CD4-positive, CD25-positive, alpha-beta regulatory T cell (primary cell): ENCODE measurements around the gene MYO15B. TPM values are rescaled to one million over a fixed set of nuclear protein-coding genes. Genes with fewer than 3 reads are reported as not detected.
"Not testable (repeated sequence)": the region's sequence is repeated elsewhere in the genome, so short reads cannot be mapped to it uniquely, and the experiment has no call there.

ENCODE experiments used
- ATAC-seq, 2 donors: fragments of 150-1000 bp; cut with Tn5 transposase; one replicate each; pipeline ENCODE4 v1.10.0; 2021; ENCODE audit warnings: low read depth in 2 of 2, moderate number of reproducible peaks in 2 of 2, moderate library complexity in 1 of 2
- DNase-seq, 3 donors: peaks; one replicate each; pipeline versions ENCODE4 v3.0.0 to v3.0.0-alpha.2; 2012 to 2022; ENCODE audit warnings: mixed read lengths in 1 of 3
- H3K27ac ChIP-seq: one replicate; pipeline ENCODE4 v1.7.0; 2013; ENCODE audit warnings: mild to moderate bottlenecking, low read length; ENCODE audit not compliant: insufficient read depth, poor library complexity, severe bottlenecking
- H3K27me3 ChIP-seq: one replicate; pipeline ENCODE4 v1.7.0; 2013; ENCODE audit warnings: low read length; ENCODE audit not compliant: control insufficient read depth, insufficient read depth
- H3K36me3 ChIP-seq: one replicate; pipeline ENCODE4 v1.7.0; 2013; ENCODE audit warnings: mild to moderate bottlenecking, low read length, moderate library complexity; ENCODE audit not compliant: control insufficient read depth, insufficient read depth
- H3K4me1 ChIP-seq: 2 replicates; pipeline ENCODE4 v1.7.0; 2013; ENCODE audit warnings: mild to moderate bottlenecking, low read length; ENCODE audit not compliant: insufficient read depth, control insufficient read depth, poor library complexity, severe bottlenecking
- H3K4me3 ChIP-seq: one replicate; pipeline ENCODE4 v1.7.0; 2013; ENCODE audit warnings: low read depth, mild to moderate bottlenecking, low read length, moderate library complexity
- H3K9me3 ChIP-seq, 2 experiments: 1 replicate in 1 of 2; 2 replicates in 1 of 2; pipeline ENCODE4 v1.7.0; 2013; ENCODE audit warnings: low read length in 2 of 2, mild to moderate bottlenecking in 1 of 2, moderate library complexity in 1 of 2; ENCODE audit not compliant: control insufficient read depth in 2 of 2
- H3K27ac Mint-ChIP-seq, 3 donors: one replicate each; pipeline ENCODE4 v1.8.0; 2020 to 2022; ENCODE audit warnings: mild to moderate bottlenecking in 3 of 3, mixed read lengths in 3 of 3, moderate library complexity in 2 of 3
- H3K27me3 Mint-ChIP-seq: one replicate; pipeline ENCODE4 v1.8.0; 2022; ENCODE audit warnings: mild to moderate bottlenecking, mixed read lengths
- H3K36me3 Mint-ChIP-seq: one replicate; pipeline ENCODE4 v1.8.0; 2020; ENCODE audit warnings: mixed read lengths
- H3K4me1 Mint-ChIP-seq, 4 donors: one replicate each; pipeline ENCODE4 v1.8.0; 2020 to 2022; ENCODE audit warnings: mixed read lengths in 4 of 4, mild to moderate bottlenecking in 1 of 4
- H3K4me3 Mint-ChIP-seq, 4 donors: one replicate each; pipeline ENCODE4 v1.8.0; 2020 to 2022; ENCODE audit warnings: mild to moderate bottlenecking in 4 of 4, mixed read lengths in 4 of 4, moderate library complexity in 3 of 4
- H3K9me3 Mint-ChIP-seq, 7 donors: one replicate each; pipeline ENCODE4 v1.8.0; 2020 to 2022; ENCODE audit warnings: mixed read lengths in 7 of 7, mild to moderate bottlenecking in 3 of 7, moderate library complexity in 2 of 7
- polyA plus RNA-seq, 4 donors: library from polyadenylated mRNA; unstranded; fragments of 300-500 nt; fragmentation: Illumina TruSeq; gene quantifications; one replicate each; pipeline ENCODE4 v1.2.3, GENCODE V29; 2021
- total RNA-seq: library from RNA; stranded (reverse); gene quantifications from one replicate; pipeline ENCODE4 v1.2.3, GENCODE V29; 2022

MYO15B gene
- total and polyA plus RNA-seq, 5 donors from 2014 or later = 0.95 to 117 (median 1.0) TPM

GRCh38 chr17:75638039-75638438 lies 50.4 kb downstream of the MYO15B start:
- ATAC-seq, H3K27ac Mint-ChIP-seq, H3K9me3 ChIP-seq, H3K36me3 ChIP-seq, H3K9me3 Mint-ChIP-seq, H3K27ac ChIP-seq, H3K4me1 ChIP-seq, H3K4me3 Mint-ChIP-seq, H3K4me3 ChIP-seq, H3K4me1 Mint-ChIP-seq, H3K36me3 Mint-ChIP-seq, DNase-seq, H3K27me3 Mint-ChIP-seq, H3K27me3 ChIP-seq: not testable (repeated sequence)

- Mint-ChIP-seq H3K27ac (no peak overlapping the region), H3K4me3 (no peak overlapping the region), H3K27me3 (no peaks in the 10 kb centered on the region), H3K36me3 (peaks cover 4% of the 10 kb centered on the region), H3K9me3 (no peaks in the 10 kb centered on the region), H3K4me1 (peaks cover 0 to 1% (median under 1%) of the 10 kb centered on the region in 4 donors)
- Histone ChIP-seq H3K27ac (no peak overlapping the region), H3K4me1 (no peaks in the 10 kb centered on the region), H3K9me3 (no peaks in the 10 kb centered on the region), H3K36me3 (no peaks in the 10 kb centered on the region), H3K27me3 (no peaks in the 10 kb centered on the region), H3K4me3 (no peak overlapping the region)
- DNase-seq = no peak
- ATAC-seq = no peak
These were observed 51.3 kb downstream of the MYO15B start for GRCh38 chr17:75638893-75639292.

DNA sequence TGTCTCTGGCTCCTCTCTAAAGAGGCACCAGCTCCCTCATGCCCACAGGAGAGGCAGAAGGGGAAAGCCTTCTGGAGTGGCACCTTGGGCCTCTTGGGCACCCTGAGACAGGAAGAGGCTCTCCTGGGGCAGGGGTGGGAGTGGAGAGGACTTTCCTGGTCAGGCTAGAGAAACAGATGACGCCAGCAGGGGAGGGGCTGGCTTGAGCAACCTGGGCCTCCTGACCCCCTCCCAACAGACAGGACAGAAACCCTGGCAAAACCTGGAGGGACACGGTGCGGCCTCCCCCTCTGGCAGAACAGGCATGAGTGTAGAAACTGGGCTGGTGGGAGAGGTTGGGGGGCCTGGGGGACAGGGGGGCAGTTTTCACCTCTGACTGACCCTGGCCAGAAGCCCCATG lies 51.7 kb downstream of the MYO15B start:
- Mint-ChIP-seq H3K4me3 (no peak overlapping the region), H3K36me3 (peaks cover 4% of the 10 kb centered on the region), H3K27ac (no peak overlapping the region), H3K27me3 (no peaks in the 10 kb centered on the region), H3K4me1 (no peaks in the 10 kb centered on the region), H3K9me3 (peaks cover 0 to 1% (median 0%) of the 10 kb centered on the region in 7 donors)
- ATAC-seq (no peak), DNase-seq (no peak)
- H3K9me3 ChIP-seq = no peaks in the 10 kb centered on the region
- H3K4me1 ChIP-seq = no peaks in the 10 kb centered on the region
- H3K27ac ChIP-seq = no peak overlapping the region
- H3K36me3 ChIP-seq = no peaks in the 10 kb centered on the region
- no peaks in the 10 kb centered on the region for H3K27me3 ChIP-seq
- no peak overlapping the region for H3K4me3 ChIP-seq

DNA sequence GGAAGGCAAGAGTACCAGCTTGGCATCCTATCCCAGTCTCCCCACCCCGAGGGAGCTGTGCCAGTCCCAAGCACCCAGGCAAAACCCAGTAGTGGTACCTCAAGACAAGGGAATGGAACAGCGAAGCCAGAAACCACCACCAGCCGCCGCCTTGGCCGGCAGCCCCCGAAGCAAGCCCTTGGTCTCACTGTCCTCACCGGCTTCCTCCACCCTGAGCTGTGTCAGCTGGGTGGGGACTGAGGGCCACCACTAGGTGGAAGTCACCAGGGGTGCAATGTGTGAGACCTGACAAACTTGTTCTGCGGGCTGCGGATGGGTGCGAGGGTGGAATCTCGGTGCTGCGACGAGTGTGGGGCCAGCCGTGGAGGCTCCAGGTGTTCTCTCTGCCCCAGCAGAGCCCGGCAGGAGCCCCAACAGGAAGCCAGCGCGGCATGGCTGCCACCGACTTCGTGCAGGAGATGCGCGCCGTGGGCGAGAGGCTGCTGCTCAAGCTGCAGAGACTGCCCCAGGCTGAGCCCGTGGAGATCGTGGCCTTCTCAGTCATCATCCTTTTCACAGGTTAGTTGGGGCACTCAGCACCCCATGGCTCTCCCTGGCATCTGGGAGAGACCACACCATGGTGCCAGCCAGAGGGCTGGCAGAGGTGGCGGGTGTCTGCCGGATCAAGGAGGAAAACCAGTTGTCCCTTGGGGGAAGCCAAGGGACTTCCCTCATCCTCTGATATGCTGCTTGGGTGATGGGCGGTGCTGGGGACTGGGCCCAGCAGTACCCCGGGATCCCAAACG lies 52.4 kb downstream of the MYO15B start:
- Mint-ChIP-seq H3K4me3 (no peak overlapping the region), H3K36me3 (peaks cover 4% of the 10 kb centered on the region), H3K27ac (no peak overlapping the region), H3K9me3 (peaks cover 0 to 1% (median 0%) of the 10 kb centered on the region in 7 donors), H3K27me3 (no peaks in the 10 kb centered on the region), H3K4me1 (no peaks in the 10 kb centered on the region)
- DNase-seq (no peak), ATAC-seq (no peak)
- Histone ChIP-seq H3K36me3 (no peaks in the 10 kb centered on the region), H3K9me3 (no peaks in the 10 kb centered on the region), H3K27me3 (no peaks in the 10 kb centered on the region), H3K27ac (no peak overlapping the region), H3K4me1 (no peaks in the 10 kb centered on the region), H3K4me3 (no peak overlapping the region)

DNA sequence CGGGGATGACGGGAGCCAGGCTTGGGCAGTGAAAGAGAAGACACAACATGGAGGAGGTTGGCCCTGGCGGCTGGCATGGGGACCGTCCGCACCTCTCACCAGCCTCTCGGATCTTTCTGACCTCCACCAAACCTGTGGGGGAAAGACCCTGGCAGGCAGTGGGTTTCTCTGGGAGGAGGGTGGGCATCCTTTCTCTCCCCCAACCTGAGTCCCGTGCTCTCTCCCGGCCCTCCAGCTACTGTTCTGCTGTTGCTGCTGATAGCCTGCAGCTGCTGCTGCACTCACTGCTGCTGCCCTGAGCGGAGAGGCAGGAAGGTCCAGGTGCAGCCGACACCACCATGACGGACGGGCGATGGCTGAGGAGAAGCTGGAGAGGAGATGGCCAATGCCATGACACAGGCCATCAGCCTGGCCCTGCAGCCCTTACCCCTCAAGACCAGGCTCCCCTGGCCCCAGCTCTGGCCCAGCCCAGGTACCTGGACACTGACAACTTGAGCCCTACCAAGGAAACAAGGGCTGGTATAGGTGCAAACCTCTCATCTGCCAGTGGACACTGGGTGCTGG lies 53.0 kb downstream of the MYO15B start:
- Mint-ChIP-seq H3K36me3 (peaks cover 8% of the 10 kb centered on the region), H3K4me3 (no peak overlapping the region), H3K9me3 (peaks cover 0 to 1% (median 0%) of the 10 kb centered on the region in 7 donors), H3K4me1 (peaks cover 0 to 3% (median 0%) of the 10 kb centered on the region in 4 donors), H3K27me3 (no peaks in the 10 kb centered on the region), H3K27ac (no peak overlapping the region)
- Histone ChIP-seq H3K27ac (no peak overlapping the region), H3K4me3 (no peak overlapping the region), H3K36me3 (no peaks in the 10 kb centered on the region), H3K9me3 (no peaks in the 10 kb centered on the region), H3K4me1 (no peaks in the 10 kb centered on the region), H3K27me3 (no peaks in the 10 kb centered on the region)
- DNase-seq (no peak), ATAC-seq (no peak)

DNA sequence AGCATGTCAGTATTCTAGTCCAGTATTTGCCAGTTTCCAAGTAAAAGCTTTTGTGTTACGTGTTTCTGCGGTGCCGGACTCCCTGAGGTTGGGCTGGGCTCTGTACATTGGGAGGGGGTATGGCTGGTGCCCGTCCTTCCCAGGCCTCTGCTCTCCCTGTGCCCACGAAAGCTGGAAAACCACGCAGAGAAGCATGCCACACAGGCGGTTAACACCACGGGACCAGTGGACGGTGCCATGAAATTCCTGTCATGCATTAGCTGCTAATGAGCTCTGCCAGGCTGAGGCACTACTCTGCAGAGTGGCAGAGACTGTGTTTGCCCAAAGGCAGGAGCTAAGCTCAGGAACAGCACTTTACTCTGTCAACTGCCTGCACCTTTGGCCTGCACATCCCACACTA lies 53.7 kb downstream of the MYO15B start:
- Histone ChIP-seq H3K27ac (no peak overlapping the region), H3K9me3 (no peaks in the 10 kb centered on the region), H3K4me3 (no peak overlapping the region), H3K4me1 (no peaks in the 10 kb centered on the region), H3K27me3 (no peaks in the 10 kb centered on the region), H3K36me3 (no peaks in the 10 kb centered on the region)
- Mint-ChIP-seq H3K27me3 (no peaks in the 10 kb centered on the region), H3K9me3 (peaks cover 0 to 1% (median 0%) of the 10 kb centered on the region in 7 donors), H3K4me3 (peak overlapping the region in 1 of 4 donors; percentile 1), H3K4me1 (peaks cover 0 to 10% (median 0%) of the 10 kb centered on the region in 4 donors), H3K27ac (no peak overlapping the region), H3K36me3 (peaks cover 10% of the 10 kb centered on the region)
- ATAC-seq (no peak), DNase-seq (no peak)

GRCh38 chr17:75642182-75642783 lies 54.7 kb downstream of the MYO15B start:
- Mint-ChIP-seq H3K4me1 (peaks cover 0 to 14% (median 0%) of the 10 kb centered on the region in 4 donors), H3K27me3 (no peaks in the 10 kb centered on the region), H3K36me3 (peaks cover 10% of the 10 kb centered on the region), H3K9me3 (peaks cover 0 to 1% (median 0%) of the 10 kb centered on the region in 7 donors), H3K27ac (no peak overlapping the region), H3K4me3 (no peak overlapping the region)
- Histone ChIP-seq H3K36me3 (no peaks in the 10 kb centered on the region), H3K4me1 (no peaks in the 10 kb centered on the region), H3K27me3 (no peaks in the 10 kb centered on the region), H3K9me3 (no peaks in the 10 kb centered on the region), H3K4me3 (no peak overlapping the region), H3K27ac (no peak overlapping the region)
- ATAC-seq = no peak
- DNase-seq = no peak
